Hepatocyte (in vitro differentiated cells): ENCODE results near the gene PTPN1.

ENCODE experiments used
- EZH2 ChIP-seq: fragments of 200-600 bp; sonication (generic); IDR thresholded peaks from 2 replicates; pipeline ENCODE4 v1.6.1; 2016; ENCODE audit warnings: antibody characterized with exemption, mild to moderate bottlenecking, borderline replicate concordance
- TF ChIP-seq, protein P1 (sequence below): fragments of 200-600 bp; sonication (generic); IDR thresholded peaks from 2 replicates; pipeline ENCODE4 v1.5.1; 2016; ENCODE audit warnings: antibody characterized with exemption, mild to moderate bottlenecking; ENCODE audit not compliant: poor library complexity

GRCh38 chr20:50565383-50565782 lies 55.2 kb downstream of the PTPN1 start:
- TF ChIP-seq, protein P1, sequence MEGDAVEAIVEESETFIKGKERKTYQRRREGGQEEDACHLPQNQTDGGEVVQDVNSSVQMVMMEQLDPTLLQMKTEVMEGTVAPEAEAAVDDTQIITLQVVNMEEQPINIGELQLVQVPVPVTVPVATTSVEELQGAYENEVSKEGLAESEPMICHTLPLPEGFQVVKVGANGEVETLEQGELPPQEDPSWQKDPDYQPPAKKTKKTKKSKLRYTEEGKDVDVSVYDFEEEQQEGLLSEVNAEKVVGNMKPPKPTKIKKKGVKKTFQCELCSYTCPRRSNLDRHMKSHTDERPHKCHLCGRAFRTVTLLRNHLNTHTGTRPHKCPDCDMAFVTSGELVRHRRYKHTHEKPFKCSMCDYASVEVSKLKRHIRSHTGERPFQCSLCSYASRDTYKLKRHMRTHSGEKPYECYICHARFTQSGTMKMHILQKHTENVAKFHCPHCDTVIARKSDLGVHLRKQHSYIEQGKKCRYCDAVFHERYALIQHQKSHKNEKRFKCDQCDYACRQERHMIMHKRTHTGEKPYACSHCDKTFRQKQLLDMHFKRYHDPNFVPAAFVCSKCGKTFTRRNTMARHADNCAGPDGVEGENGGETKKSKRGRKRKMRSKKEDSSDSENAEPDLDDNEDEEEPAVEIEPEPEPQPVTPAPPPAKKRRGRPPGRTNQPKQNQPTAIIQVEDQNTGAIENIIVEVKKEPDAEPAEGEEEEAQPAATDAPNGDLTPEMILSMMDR = no peak
- no peak for TF ChIP-seq EZH2
